Stimulated activated naive CD8-positive, alpha-beta T cell treated with anti-CD3 and anti-CD28 coated beads, Interleukin-15, amount 100 ng/mL, for 72 hours (primary cell): Measurements from ENCODE around the gene THADA.
"Not testable (repeated sequence)": the region's sequence is repeated elsewhere in the genome, so short reads cannot be mapped to it uniquely, and the experiment has no call there.

ENCODE experiments used
- ATAC-seq: fragments of 150-1000 bp; cut with Tn5 transposase; 2 replicates; pipeline ENCODE4 v1.10.0; 2021; ENCODE audit warnings: mild to moderate bottlenecking, moderate library complexity
- DNase-seq, 2 donors: peaks; one replicate each; pipeline ENCODE4 v3.0.0; 2021 to 2022
- H3K27ac Mint-ChIP-seq, 2 donors: one replicate each; pipeline ENCODE4 v1.8.0; 2022; ENCODE audit warnings: mild to moderate bottlenecking in 2 of 2, mixed read lengths in 2 of 2, moderate library complexity in 2 of 2
- H3K27me3 Mint-ChIP-seq: one replicate; pipeline ENCODE4 v1.8.0; 2022; ENCODE audit warnings: mixed read lengths
- H3K4me1 Mint-ChIP-seq: one replicate; pipeline ENCODE4 v1.8.0; 2022; ENCODE audit warnings: mild to moderate bottlenecking, mixed read lengths
- H3K4me3 Mint-ChIP-seq, 2 donors: one replicate each; pipeline ENCODE4 v1.8.0; 2022; ENCODE audit warnings: mild to moderate bottlenecking in 2 of 2, mixed read lengths in 2 of 2, moderate library complexity in 1 of 2
- H3K9me3 Mint-ChIP-seq, 2 donors: one replicate each; pipeline ENCODE4 v1.8.0; 2022; ENCODE audit warnings: mixed read lengths in 2 of 2

The THADA gene

GRCh38 chr2:43595603-43596412 lies at the start of gene THADA:
Gene THADA, minus strand, starts transcription at chr2:43596038. Its CDS starts 3,646 bp downstream, at chr2:43592392.
- peak; percentile 99 for ATAC-seq
- H3K4me3 Mint-ChIP-seq = peak within 1 kb of the TSS; percentile 95
- peak; percentile 95 to 99 for DNase-seq

DNA sequence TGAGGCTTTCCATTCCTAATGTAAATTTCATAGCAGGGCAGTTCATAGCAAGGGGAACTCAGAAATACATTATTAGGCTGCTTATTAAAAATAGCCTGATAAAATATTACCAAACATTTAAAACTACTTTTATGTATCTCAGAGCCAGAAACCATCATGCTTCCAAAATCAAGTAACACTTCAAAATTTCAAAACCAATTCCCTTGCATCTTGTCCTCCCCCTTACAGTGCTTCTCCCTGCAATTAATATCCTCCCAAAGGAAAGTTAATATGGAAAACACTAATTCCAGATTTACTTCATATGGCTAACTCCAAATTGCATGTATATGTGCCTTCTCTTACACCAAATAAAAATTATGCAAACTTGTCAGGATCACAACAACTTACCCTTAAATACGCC lies 47.8 kb upstream of the THADA start:
- ATAC-seq (no peak), DNase-seq (no peak)
- Mint-ChIP-seq H3K27ac (no peak overlapping the region), H3K4me3 (no peak overlapping the region), H3K9me3 (peaks cover 0 to 4% of the 10 kb centered on the region in 2 donors), H3K4me1 (no peaks in the 10 kb centered on the region), H3K27me3 (no peaks in the 10 kb centered on the region)

More at GRCh38 chr2:43595603-43596412, at the start of gene THADA:
- H3K9me3 Mint-ChIP-seq = no peaks in the 10 kb centered on the region
- no peaks in the 10 kb centered on the region for H3K27me3 Mint-ChIP-seq
- peaks cover 36% of the 10 kb centered on the region for H3K4me1 Mint-ChIP-seq
- peak within 1 kb of the TSS; percentile 98 to 99 for H3K27ac Mint-ChIP-seq

DNA sequence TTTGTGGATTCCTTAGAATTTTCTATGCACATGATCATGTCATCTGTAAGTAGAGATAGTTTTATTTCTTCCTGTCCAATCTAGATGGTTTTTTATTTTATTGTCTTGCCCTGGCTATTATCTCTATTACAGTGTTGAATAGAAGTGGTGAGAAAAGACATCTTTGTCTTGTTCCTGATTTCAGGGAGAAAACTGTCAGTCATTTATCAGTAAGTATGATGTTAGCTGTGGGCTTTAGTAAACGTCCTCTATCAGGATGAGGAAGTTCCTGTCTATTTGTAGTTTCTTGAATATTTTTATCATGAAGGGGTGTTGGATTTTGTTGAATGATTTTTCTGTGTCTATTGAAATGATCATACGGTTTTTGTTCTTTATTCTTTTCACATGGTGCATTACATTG lies 46.5 kb upstream of the THADA start:
- DNase-seq = no peak
- Mint-ChIP-seq H3K27ac (no peak overlapping the region), H3K9me3 (peaks cover 0 to 4% of the 10 kb centered on the region in 2 donors), H3K4me1 (no peaks in the 10 kb centered on the region), H3K4me3 (no peak overlapping the region), H3K27me3 (peaks cover 7% of the 10 kb centered on the region)
- no peak for ATAC-seq

DNA sequence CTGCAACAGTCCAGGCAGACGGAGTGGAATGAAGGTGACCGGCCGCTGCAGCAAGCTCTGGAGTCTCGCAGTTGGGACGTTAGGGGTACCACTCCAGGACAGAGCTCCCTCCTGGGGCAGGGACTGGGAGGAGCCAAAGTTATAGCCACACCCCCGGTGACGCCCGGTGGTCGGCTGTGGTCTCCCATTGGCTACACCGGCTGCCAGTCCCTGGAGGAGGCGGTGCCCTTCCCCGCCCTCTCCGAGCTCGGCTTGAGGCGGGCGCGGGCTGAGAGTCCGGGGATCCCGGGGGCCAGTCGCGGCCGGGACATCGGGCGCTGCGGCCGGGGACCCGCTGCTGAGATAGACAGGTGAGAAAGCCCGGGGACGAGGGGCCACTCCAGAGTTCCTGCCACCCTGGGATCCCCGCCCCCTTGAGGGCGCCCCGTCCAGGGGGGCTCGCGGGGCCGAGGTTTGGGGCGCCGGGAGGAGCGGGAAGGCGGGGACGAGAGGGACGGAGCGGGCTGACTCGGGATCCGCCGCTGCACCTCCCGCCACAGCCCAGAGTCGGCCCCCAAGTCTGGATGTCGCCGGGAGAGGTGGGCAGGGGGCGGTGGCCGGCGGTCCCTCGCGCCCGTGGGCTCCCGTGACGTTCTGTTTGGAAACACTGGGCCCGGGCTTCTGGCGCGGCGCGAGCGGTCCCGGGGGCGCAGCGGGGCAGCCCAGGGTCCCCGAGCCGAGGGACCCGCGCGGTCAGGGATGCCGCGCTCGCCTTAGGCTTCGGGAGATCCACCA lies 41.4 kb upstream of the THADA start, which contains the start of gene PLEKHH2:
TSS of gene PLEKHH2 (plus strand) at position 231 of the 774 bp plus-strand sequence. CDS start 7,414 bp downstream, outside the sequence.
- peak within 1 kb of the TSS; percentile 87 to 95 for H3K4me3 Mint-ChIP-seq
- peak within 1 kb of the TSS; percentile 75 to 86 for H3K27ac Mint-ChIP-seq
- peaks cover 11% of the 10 kb centered on the region for H3K4me1 Mint-ChIP-seq
- peaks cover 48% of the 10 kb centered on the region for H3K27me3 Mint-ChIP-seq
- peak; percentile 100 for ATAC-seq
- H3K9me3 Mint-ChIP-seq = peaks cover 0 to 4% of the 10 kb centered on the region in 2 donors
- peak; percentile 91 for DNase-seq

DNA sequence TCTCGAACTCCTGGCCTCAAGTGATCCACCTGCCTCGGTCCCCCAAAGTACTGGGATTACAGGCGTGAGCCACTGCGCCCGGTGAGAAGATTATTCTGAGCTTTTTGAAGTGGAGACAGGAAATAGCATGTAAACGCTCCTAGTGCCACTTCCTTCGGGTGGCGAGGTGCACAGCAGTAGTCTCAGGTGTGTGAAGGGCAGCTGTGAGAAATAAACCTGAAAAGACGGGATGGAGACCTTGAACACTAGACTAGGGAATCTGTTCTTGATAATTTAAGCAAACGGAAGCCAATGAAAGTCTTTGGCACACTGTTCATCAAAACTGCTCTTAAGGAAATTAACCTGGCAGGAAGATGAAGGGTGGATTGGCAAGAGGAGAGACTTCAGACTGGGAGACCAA lies 40.8 kb upstream of the THADA start:
- H3K4me1 Mint-ChIP-seq = peaks cover 11% of the 10 kb centered on the region
- peaks cover 54% of the 10 kb centered on the region for H3K27me3 Mint-ChIP-seq
- peak overlapping the region; percentile 87 to 95 for H3K4me3 Mint-ChIP-seq
- ATAC-seq (peak; percentile 52), DNase-seq (peak in 1 of 2 donors; percentile 30)
- peak overlapping the region; percentile 75 to 86 for H3K27ac Mint-ChIP-seq
- peaks cover 0 to 4% of the 10 kb centered on the region in 2 donors for H3K9me3 Mint-ChIP-seq

DNA sequence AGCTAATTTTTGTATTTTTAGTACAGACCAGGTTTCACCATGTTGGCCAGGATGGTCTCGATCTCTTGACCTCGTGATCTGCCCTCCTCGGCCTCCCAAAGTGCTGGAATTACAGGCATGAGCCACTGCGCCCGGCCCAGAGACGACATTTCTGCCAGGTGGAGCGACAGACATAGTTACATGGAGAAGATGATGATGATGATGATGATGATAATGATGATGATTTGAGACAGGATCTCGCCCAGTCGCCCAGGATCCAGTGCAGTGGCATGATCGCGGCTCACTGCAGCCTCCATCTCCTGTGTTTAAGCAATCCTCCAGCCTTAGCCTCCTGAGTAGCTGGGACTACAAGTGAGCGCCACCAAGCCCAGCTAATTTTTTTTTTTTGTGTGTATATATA lies 40.3 kb upstream of the THADA start:
- H3K4me3 Mint-ChIP-seq = peak overlapping the region in 1 of 2 donors; percentile 45
- DNase-seq, ATAC-seq, H3K27ac Mint-ChIP-seq, H3K9me3 Mint-ChIP-seq: not testable (repeated sequence)
- peaks cover 11% of the 10 kb centered on the region for H3K4me1 Mint-ChIP-seq
- H3K27me3 Mint-ChIP-seq = peaks cover 59% of the 10 kb centered on the region

DNA sequence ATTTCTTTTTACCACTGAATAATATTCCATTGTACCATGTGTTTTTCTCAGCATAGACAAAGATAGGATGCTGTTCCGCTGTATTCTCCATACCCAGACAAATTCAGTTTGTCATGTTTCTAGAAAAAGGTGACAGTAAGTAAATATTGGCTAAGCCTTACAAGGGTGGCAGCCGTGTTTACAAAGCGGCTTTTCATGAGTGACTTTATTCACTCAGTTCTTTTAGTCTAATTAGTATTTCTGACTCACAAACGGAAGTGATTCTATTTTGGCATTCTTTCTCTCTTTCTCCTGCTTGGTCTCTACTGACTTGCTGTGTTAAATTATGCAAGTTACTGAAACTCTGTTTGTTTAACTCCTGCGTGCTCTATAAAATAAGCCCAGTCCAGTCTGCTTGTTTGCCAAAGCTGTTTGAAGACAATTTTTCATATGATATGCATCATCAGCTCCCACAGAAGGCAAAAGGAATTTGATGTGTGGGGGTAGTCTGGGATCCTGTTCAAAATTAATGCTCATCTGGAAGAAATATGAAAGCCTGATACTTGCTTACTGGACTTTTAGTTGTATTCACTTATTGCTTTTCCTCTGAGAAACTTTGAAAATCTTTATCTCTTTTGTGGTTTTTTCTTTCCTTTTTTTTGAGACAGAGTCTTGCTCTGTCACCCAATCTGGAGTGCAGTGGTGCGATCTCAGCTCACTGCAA lies 38.9 kb upstream of the THADA start:
- DNase-seq (no peak), ATAC-seq (no peak)
- Mint-ChIP-seq H3K27me3 (peaks cover 61% of the 10 kb centered on the region), H3K27ac (no peak overlapping the region), H3K4me1 (peaks cover 11% of the 10 kb centered on the region), H3K4me3 (no peak overlapping the region), H3K9me3 (peaks cover 0 to 4% of the 10 kb centered on the region in 2 donors)

DNA sequence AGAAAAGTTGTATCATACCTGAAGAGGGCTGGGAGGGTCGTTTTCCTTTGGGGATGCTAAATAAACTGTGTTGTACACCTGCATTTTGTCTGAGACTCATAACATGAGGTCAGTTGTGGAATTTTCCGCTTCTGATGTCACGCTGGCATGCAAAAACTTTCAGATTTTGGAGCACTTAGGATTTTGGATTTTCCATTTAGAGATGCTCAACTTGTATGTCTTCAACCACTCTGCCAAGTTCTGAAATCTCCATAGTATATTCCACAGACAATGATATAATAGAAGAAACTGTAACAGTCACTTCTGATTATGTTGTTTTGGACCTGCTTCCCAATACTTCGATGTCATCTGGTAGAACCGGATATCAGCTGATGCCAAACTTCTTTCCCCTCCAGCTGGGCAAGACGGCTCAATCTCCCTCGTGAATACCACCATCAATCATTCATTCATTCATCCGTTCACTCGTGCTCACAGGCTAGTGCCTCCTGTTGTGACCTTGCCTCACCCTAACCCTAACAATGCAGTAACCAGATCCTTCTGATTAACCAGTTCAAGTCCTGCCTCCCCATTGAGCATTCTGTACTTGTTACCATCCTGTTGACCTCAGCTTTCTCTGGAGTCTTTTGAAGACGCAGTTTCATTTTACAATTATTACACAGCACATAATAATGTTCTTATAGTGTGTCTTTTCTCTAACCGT lies 35.9 kb upstream of the THADA start:
- no peak for DNase-seq
- peaks cover 54% of the 10 kb centered on the region for H3K27me3 Mint-ChIP-seq
- H3K27ac Mint-ChIP-seq = no peak overlapping the region
- no peak overlapping the region for H3K4me3 Mint-ChIP-seq
- ATAC-seq = no peak
- peaks cover 0 to 12% of the 10 kb centered on the region in 2 donors for H3K9me3 Mint-ChIP-seq
- peaks cover 10% of the 10 kb centered on the region for H3K4me1 Mint-ChIP-seq

- Mint-ChIP-seq H3K27me3 (peaks cover 16% of the 10 kb centered on the region), H3K9me3 (peaks cover 0 to 8% of the 10 kb centered on the region in 2 donors), H3K4me3 (no peak overlapping the region), H3K27ac (no peak overlapping the region), H3K4me1 (no peaks in the 10 kb centered on the region)
- ATAC-seq (no peak), DNase-seq (no peak)
Observed at GRCh38 chr2:43622931-43623451, 27.2 kb upstream of the THADA start.

DNA sequence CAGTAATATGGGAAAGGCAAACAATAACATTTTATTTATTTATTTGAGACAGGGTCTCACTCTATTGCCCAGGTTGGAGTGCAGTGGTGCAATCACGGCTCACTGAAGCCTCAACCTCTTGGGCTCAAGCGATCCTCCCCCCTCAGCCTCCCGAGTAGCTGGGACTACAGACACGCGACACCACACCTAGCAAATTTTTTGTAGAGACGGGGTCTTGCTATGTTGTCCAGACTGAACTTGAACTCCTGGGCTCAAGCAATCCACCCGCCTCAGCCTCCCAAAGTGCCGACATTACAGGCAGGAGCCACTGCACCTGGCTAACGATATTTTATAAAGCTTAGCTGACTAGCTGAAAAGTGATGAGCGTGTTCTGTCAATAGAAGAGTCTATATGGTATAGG lies 23.7 kb upstream of the THADA start:
- Mint-ChIP-seq H3K4me3 (no peak overlapping the region), H3K9me3 (no peaks in the 10 kb centered on the region), H3K4me1 (no peaks in the 10 kb centered on the region), H3K27me3 (peaks cover 26% of the 10 kb centered on the region), H3K27ac (no peak overlapping the region)
- no peak for ATAC-seq
- no peak for DNase-seq

DNA sequence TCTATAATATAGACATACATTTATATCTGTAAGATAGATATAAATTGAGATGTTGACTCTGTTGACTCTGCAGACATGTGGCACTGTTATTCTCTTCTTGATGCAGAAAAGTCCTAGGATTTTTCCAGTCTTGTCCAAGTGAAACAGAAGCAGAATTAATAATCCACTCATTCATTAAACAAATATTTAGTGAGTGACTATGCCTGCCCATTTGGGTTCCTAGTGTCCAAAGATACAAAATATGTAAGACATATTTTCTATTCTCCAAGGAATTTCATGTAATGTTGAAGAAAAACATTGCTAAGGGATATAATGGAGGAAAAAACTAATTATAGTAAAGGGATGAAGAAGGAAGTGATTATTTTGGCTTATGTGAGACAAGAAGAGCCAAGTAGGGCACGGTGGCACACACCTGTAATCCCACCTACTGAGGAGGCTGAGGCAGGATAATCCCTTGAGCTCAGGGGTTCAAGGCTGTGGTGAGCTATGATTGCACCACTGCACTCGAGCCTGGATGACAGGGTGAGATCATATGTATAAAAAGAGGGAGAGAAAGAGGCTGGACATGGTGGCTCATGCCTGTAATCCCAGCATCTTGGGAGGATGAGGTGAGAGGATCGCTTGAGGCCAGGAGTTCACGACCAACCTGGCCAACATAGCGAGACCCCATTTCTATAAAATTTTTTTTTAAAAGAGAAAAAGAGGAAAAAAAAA lies 21.3 kb upstream of the THADA start:
- DNase-seq (no peak), ATAC-seq (no peak)
- Mint-ChIP-seq H3K9me3 (no peaks in the 10 kb centered on the region), H3K27ac (no peak overlapping the region), H3K27me3 (peaks cover 18% of the 10 kb centered on the region), H3K4me3 (no peak overlapping the region), H3K4me1 (peaks cover 5% of the 10 kb centered on the region)

DNA sequence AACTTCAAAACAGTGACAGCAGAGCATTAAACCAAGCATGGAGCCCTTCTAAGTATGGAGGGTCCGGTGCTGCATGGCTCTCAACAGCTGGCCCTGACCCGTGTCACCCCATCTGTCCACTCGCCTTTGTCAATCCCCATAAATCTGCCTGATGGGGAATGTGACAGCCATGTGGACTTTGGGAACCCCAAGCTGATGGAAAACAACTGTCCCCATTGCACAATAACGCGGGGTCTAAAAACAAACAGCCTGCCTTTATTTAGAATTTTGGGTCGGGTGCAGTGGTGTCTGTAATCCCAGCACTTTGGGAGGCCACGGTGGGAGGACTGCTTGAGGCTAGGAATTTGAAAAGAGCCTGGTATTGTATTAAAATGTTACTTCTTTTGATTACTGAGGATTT lies 17.1 kb upstream of the THADA start:
- no peak for ATAC-seq
- H3K27ac Mint-ChIP-seq = no peak overlapping the region
- no peak overlapping the region for H3K4me3 Mint-ChIP-seq
- H3K27me3 Mint-ChIP-seq = peaks cover 9% of the 10 kb centered on the region
- peaks cover 6% of the 10 kb centered on the region for H3K4me1 Mint-ChIP-seq
- no peaks in the 10 kb centered on the region for H3K9me3 Mint-ChIP-seq
- no peak for DNase-seq

DNA sequence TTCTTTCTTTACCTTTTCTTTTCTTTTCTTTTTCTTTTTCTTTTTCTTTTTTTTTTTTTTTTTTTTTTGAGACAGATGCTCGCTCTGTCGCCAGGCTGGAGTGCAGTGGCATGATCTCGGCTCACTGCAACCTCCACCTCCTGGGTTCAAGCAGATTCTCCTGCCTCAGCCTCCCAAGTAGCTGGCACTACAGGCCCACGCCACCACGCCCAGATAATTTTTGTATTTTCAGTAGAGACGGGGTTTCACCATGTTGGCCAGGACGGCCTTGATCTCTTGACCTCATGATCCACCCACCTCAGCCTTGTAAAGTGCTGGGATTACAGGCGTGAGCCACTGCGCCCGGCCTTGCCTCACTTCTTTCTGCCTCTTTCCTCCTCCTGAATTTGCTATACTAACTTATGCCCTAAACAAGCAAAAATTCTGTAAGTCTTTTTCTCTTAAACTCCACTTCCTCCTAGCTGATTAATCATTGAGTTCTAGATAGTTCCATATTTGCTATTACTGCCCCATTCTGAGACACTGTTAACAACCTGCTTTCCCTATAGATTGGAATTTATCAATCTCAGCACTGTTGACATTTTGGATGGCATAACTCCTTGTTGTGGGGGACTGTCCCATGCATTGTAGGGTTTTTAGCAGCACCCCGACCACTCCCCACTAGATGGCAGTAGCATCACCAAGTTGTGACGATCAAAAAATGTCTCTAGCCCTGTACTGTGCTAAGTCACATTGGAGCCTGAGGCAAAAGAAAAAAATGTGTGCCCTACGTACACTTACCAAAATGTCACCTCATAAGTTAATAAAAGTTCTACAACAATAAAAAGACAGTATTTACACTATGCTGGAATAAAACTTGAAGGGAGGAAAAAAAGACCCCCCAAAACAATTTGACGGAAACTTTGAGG lies 16.4 kb upstream of the THADA start:
- Mint-ChIP-seq H3K4me1 (peaks cover 6% of the 10 kb centered on the region), H3K9me3 (no peaks in the 10 kb centered on the region), H3K27ac (peak overlapping the region in 1 of 2 donors; percentile 64), H3K4me3 (no peak overlapping the region), H3K27me3 (peaks cover 4% of the 10 kb centered on the region)
- peak; percentile 96 for ATAC-seq
- peak; percentile 62 to 70 for DNase-seq
